GM21825 (cell line): ENCODE measurements around the gene PDZRN4.
"Not testable (repeated sequence)": the region's sequence is repeated elsewhere in the genome, so short reads cannot be mapped to it uniquely, and the experiment has no call there.

Experiments
- ATAC-seq: cut with Tn5 transposase; IDR thresholded peaks from one replicate; pipeline ENCODE4 v1.9.1; 2021; ENCODE audit warnings: mild to moderate bottlenecking, moderate library complexity; ENCODE audit not compliant: unreplicated experiment

The PDZRN4 gene

GRCh38 chr12:41280341-41281095 lies 92.4 kb downstream of the PDZRN4 start:
- ATAC-seq: not testable (repeated sequence)

DNA sequence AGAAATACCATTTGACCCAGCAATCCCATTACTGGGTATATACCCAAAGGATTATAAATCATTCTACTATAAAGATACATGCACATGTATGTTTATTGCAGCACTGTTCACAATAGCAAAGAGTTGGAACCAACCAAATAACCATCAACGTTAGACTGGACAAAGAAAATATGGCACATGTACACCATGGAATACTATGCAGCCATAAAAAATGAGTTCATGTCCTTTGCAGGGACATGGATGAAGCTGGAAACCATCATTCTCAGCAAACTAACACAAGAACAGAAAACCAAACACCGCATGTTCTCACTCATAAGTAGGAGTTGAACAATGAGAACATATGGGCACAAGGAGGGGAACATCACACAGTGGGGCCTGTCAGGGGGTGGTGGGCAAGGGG lies 97.3 kb downstream of the PDZRN4 start:
- ATAC-seq: not testable (repeated sequence)

DNA sequence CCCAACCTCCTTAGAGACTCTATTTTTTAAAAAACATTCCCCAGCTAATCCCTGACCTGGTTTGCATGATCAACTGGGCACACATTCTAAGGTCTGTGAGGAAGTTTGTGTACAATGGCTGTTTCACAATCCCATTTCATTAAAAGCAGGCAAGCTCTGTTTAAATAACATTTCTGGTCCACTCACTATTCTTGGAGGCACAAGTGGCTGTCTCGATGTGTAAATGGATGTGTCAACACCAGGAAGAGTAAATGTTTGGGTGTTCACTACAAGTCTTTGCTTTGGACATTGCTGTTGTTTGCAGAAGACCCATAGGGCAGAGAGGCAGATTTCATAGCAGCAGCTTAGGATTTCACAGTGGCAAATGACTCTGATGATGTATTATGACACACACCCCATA lies 98.3 kb downstream of the PDZRN4 start:
- no peak for ATAC-seq

DNA sequence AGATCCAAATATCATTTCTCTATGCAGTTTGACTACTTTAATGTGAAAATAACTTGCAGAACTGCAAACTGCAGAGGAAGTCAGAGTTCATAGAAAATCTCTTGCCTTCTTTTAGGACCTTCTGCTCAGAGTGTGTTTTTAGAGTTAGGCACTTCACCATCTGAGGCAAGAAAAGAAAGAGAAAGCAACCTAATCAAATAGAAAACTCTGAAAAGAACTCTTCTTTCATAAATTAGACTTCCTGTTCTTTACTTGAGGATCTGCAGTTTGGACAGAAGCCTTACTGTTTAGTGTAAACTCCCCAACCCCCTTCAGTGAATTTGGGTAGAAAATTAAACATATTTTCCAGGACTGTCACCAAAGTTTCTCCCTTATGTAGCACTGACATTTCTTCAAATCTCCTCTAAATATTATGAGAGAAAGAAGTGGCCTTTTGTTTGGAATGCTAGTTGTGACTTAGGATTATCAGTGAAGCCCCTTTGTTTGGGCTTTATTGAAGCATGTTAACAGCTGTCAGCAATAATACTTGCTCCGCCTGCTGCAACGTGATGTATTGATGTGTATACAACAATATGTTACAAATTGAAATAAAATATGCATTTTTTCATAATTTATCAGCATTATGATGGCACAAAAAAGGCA lies 99.5 kb downstream of the PDZRN4 start:
- no peak for ATAC-seq

DNA sequence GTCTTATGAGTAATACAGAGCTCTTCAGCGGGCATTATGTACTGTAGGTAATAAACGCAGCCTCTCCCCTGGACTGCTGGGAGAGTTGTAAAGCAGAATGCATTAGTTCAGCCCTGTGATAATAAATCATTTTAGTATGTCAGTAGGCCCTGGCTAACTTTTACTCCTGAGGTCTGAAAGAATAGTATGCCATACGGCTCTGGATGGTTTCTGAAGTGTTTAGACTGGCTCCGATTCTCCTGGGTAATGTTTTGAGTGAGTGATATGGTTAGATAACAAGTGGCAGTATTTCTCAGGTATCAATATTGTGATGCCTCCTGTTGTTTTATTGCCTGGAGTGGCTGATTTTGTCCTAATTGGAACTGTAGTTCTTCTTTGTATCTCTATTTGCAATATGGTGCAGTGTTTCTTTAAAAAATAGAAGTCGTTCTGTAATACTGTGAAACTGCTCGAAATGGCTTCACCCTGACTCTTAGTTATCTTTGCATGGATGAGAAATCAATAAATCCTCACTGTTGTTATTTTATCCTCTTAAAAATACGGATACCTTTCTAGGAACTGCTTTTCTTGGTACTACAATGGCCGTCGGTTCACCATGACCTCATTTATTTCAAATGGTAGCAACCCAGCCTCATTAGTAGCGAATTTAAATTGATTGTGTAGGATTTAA lies 100.2 kb downstream of the PDZRN4 start:
- no peak for ATAC-seq

- no peak for ATAC-seq
Observed at GRCh38 chr12:41289501-41289900, 101.4 kb downstream of the PDZRN4 start.

- no peak for ATAC-seq
Observed at GRCh38 chr12:41293011-41293410, 104.9 kb downstream of the PDZRN4 start.

DNA sequence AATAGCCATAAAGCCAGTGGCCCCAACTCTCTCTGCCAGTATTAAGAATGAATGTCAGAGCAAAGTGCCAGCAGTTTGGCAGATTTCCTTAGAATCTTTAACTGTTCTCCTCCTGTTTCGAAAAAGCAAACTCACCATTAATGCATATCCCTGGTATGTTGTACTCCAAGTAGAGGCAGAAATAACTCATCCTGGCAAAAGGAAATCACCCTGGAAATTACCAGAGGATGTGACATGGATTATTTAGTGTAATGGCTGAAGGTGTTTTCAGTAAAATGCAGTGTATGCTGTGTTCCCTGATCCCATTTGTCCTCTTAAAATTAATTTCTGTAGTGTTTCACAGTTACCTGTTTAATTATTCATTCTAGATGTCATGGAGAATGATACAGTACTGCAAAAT lies 105.3 kb downstream of the PDZRN4 start:
- no peak for ATAC-seq

GRCh38 chr12:41302979-41303403 lies 114.9 kb downstream of the PDZRN4 start:
- no peak for ATAC-seq

GRCh38 chr12:41304526-41304925 lies 116.4 kb downstream of the PDZRN4 start:
- no peak for ATAC-seq

DNA sequence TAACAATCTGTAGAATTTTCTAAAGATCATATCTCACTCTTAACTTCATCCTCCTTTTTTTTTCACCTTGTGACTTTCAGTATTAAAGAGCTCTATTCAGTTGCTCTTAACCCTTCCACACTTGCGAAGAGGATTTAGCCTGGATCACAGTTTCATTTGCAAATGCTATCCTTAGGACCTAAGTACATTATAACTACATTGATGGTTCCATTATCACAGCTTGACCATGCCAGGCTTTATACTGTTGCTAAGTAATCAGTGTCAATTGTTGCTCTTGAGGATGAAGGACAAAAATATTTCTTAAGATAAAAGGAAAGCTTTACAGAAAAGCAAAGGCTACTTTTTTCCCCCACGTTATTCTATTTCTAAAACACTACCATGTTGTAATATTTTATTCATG lies 122.2 kb downstream of the PDZRN4 start:
- no peak for ATAC-seq

GRCh38 chr12:41311883-41312282 lies 123.8 kb downstream of the PDZRN4 start:
- ATAC-seq: no peak

- ATAC-seq: not testable (repeated sequence)
Observed at GRCh38 chr12:41312451-41312850, 124.3 kb downstream of the PDZRN4 start.

- ATAC-seq: no peak
Observed at GRCh38 chr12:41325336-41325735, 137.2 kb downstream of the PDZRN4 start.

DNA sequence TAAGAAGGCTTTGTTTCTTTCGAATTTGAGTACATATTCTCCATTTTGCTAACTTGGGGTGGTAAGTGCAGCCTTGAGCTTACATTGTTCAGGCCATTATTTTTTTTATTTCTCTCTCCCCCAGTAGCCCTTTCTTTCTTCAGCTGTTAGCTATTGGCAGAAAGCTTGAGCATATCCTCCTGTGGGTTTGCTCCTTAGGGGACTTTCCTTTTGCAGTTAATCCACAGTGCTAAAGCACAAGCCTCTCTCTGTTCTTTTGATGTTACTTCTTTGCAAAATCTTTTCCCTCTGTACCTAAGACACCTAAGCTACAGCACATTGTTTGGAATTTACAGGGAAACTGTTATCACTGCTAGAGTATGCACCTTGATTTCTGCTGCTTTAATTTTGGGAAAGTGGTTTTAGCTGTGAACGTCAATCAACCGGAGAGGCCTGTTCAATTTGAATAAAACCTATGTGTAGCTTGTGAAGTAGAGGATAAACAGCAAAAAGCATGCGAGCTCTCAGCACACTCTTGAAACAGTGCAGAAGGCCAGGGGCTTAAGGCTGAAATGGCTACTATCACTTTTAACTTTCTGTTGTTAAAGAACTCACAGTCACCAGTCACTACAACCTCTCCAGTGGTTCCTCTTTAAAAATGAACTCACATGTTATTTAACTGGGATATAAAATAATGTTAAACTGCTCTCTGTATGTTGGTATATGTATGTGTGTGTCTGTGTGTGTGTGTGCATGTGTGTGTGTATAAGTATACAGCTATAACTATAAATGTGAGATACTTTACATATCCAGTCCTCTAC lies 139.2 kb downstream of the PDZRN4 start:
- no peak for ATAC-seq

GRCh38 chr12:41333974-41334373 lies 145.9 kb downstream of the PDZRN4 start:
- ATAC-seq: no peak

GRCh38 chr12:41334390-41334789 lies 146.3 kb downstream of the PDZRN4 start:
- no peak for ATAC-seq

DNA sequence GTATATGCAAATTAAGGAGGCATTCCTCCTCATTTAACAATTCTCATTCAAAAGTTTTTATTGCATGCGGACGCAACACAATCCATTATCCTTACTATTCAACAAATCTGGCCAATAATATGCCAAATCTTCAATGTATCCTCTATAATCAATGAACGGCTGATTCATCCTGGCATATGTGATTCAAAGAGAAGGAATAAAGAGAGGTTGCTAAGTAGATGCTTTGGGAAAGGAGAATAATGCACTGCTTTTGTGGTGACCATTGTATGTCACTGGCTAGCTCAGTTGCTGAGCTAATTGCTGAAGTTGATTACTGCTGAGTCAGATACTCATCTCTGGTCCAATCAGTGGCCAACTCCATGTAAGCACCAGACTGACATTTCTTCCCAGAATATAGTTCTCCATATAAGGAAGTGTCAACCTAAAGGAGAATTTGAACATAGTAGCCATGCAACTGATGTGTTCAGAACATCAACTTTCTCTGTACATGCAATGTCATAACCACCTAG lies 148.0 kb downstream of the PDZRN4 start:
- no peak for ATAC-seq

- no peak for ATAC-seq
Observed at GRCh38 chr12:41339784-41340183, 151.7 kb downstream of the PDZRN4 start.

DNA sequence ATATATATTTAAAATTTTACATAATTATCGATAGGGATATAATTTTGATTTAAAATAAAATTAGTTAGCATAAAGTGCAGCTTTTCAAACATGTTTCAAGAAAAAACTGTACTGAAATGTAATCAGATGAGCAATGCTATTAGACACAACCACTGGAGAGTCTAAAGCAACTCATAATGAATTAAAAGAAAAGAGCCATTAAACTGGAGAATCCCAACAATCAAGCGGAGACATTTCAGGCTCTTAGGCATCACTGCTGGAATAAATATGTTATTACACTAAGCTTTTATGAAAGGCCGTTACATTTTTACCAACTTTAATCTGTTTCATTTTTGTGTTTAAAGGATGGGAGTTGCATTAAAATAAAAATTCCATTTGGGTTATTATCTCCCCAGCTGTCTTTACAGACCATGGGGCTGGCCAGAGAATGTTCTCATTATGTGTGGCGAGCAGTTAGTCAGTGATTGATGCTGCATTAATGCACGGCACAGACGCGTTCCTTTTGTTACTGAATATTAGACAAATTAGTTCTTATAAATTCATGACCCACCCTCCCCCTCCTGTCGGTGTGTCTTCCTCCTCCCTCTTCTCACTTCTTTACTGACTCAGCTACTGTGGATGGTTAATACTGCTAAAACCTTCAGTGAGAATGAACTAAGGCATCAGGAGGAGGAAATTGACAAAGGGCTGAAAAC lies 156.8 kb downstream of the PDZRN4 start:
- ATAC-seq: no peak
